Type B pancreatic cell (in vitro differentiated cells): ENCODE data around the gene TSC1. TPM values are rescaled to one million over a fixed set of nuclear protein-coding genes. Genes with fewer than 3 reads are reported as not detected.
"Not testable (repeated sequence)": the region's sequence is repeated elsewhere in the genome, so short reads cannot be mapped to it uniquely, and the experiment has no call there.

Experiments
- DNase-seq: peaks from one replicate; pipeline ENCODE4 v3.0.0; 2021; ENCODE audit warnings: mixed read lengths; ENCODE audit not compliant: unreplicated experiment; ENCODE audit errors: extremely low spot score
- H3K27ac Mint-ChIP-seq: 2 replicates; pipeline ENCODE4 v1.8.0; 2021; ENCODE audit warnings: mild to moderate bottlenecking, mixed read lengths
- H3K27me3 Mint-ChIP-seq: 2 replicates; pipeline ENCODE4 v1.8.0; 2021; ENCODE audit warnings: mixed read lengths
- H3K36me3 Mint-ChIP-seq: 2 replicates; pipeline ENCODE4 v1.8.0; 2021; ENCODE audit warnings: mixed read lengths
- H3K4me1 Mint-ChIP-seq: one replicate; pipeline ENCODE4 v1.8.0; 2021; ENCODE audit warnings: mixed read lengths; ENCODE audit not compliant: unreplicated experiment
- H3K4me3 Mint-ChIP-seq: 2 replicates; pipeline ENCODE4 v1.8.0; 2021; ENCODE audit warnings: mild to moderate bottlenecking, mixed read lengths
- H3K9me3 Mint-ChIP-seq: 2 replicates; pipeline ENCODE4 v1.8.0; 2021; ENCODE audit warnings: mixed read lengths
- CTCF ChIP-seq: fragments of 200-600 bp; sonication (generic); conservative IDR thresholded peaks from 2 replicates; pipeline ENCODE4 v1.5.0; 2021; ENCODE audit warnings: antibody characterized with exemption, mild to moderate bottlenecking
- long read RNA-seq: library from polyadenylated mRNA; unstranded; transcript quantifications from one replicate; pipeline ENCODE4 v2.0.0, GENCODE V29; 2020
- total RNA-seq: library from RNA; stranded (reverse); gene quantifications from 2 replicates; pipeline ENCODE4 v1.2.1, GENCODE V29; 2021; ENCODE audit warnings: low replicate concordance

Gene TSC1
- total RNA-seq, result 46.0 and 58.9 TPM in 2 replicates
- long read RNA-seq, partial matches to known transcripts, result 8 of 24 reads
- long read RNA-seq, other reads (novel, unspliced or antisense), result 7 of 24 reads

- TF ChIP-seq CTCF, result no peak
- Mint-ChIP-seq H3K9me3 (no peaks in the 10 kb centered on the region), H3K36me3 (no peaks in the 10 kb centered on the region), H3K27me3 (no peaks in the 10 kb centered on the region), H3K4me1 (peaks cover 31% of the 10 kb centered on the region), H3K27ac (peak within 1 kb of the TSS; percentile 99), H3K4me3 (peak within 1 kb of the TSS; percentile 99)
- DNase-seq, result peak; percentile 99
These were observed at the start of gene TSC1 for GRCh38 chr9:132944294-132945185. TSC1 (minus strand) TSS chr9:132944616; CDS start chr9:132928872, 15,744 bp downstream.

GRCh38 chr9:132993511-132993939, 49.1 kb upstream of the TSC1 start:
- no peak overlapping the region for H3K27ac Mint-ChIP-seq
- peaks cover 32% of the 10 kb centered on the region for H3K27me3 Mint-ChIP-seq
- no peak for DNase-seq
- H3K9me3 Mint-ChIP-seq, result no peaks in the 10 kb centered on the region
- no peak for TF ChIP-seq CTCF
- H3K4me1 Mint-ChIP-seq, result peaks cover 14% of the 10 kb centered on the region
- no peak overlapping the region for H3K4me3 Mint-ChIP-seq
- H3K36me3 Mint-ChIP-seq, result no peaks in the 10 kb centered on the region

- no peaks in the 10 kb centered on the region for H3K36me3 Mint-ChIP-seq
- no peak overlapping the region for H3K27ac Mint-ChIP-seq
- no peaks in the 10 kb centered on the region for H3K9me3 Mint-ChIP-seq
- peaks cover 14% of the 10 kb centered on the region for H3K4me1 Mint-ChIP-seq
- H3K27me3 Mint-ChIP-seq, result peaks cover 39% of the 10 kb centered on the region
- no peak for TF ChIP-seq CTCF
- H3K4me3 Mint-ChIP-seq, result no peak overlapping the region
- DNase-seq, result no peak
These were observed 47.2 kb upstream of the TSC1 start for GRCh38 chr9:132991351-132992300.

GRCh38 chr9:132990781-132991180, 46.4 kb upstream of the TSC1 start:
- no peak for TF ChIP-seq CTCF
- H3K9me3 Mint-ChIP-seq, result no peaks in the 10 kb centered on the region
- peaks cover 14% of the 10 kb centered on the region for H3K4me1 Mint-ChIP-seq
- peaks cover 45% of the 10 kb centered on the region for H3K27me3 Mint-ChIP-seq
- DNase-seq, result no peak
- H3K36me3 Mint-ChIP-seq, result no peaks in the 10 kb centered on the region
- no peak overlapping the region for H3K4me3 Mint-ChIP-seq
- no peak overlapping the region for H3K27ac Mint-ChIP-seq

- Mint-ChIP-seq H3K27me3 (peaks cover 47% of the 10 kb centered on the region), H3K4me1 (peaks cover 14% of the 10 kb centered on the region)
- H3K27ac Mint-ChIP-seq, DNase-seq, H3K9me3 Mint-ChIP-seq, H3K36me3 Mint-ChIP-seq, H3K4me3 Mint-ChIP-seq: not testable (repeated sequence)
These were observed 45.7 kb upstream of the TSC1 start for GRCh38 chr9:132989998-132990557.
